ENCODE measurements around the gene ELAPOR1. TPM values are rescaled to one million over a fixed set of nuclear protein-coding genes. Genes with fewer than 3 reads are reported as not detected.

ELAPOR1 gene
- total and polyA plus RNA-seq, 11 donors, result 0.04 to 0.83 (median 0.23) TPM; not detected in 2

DNA sequence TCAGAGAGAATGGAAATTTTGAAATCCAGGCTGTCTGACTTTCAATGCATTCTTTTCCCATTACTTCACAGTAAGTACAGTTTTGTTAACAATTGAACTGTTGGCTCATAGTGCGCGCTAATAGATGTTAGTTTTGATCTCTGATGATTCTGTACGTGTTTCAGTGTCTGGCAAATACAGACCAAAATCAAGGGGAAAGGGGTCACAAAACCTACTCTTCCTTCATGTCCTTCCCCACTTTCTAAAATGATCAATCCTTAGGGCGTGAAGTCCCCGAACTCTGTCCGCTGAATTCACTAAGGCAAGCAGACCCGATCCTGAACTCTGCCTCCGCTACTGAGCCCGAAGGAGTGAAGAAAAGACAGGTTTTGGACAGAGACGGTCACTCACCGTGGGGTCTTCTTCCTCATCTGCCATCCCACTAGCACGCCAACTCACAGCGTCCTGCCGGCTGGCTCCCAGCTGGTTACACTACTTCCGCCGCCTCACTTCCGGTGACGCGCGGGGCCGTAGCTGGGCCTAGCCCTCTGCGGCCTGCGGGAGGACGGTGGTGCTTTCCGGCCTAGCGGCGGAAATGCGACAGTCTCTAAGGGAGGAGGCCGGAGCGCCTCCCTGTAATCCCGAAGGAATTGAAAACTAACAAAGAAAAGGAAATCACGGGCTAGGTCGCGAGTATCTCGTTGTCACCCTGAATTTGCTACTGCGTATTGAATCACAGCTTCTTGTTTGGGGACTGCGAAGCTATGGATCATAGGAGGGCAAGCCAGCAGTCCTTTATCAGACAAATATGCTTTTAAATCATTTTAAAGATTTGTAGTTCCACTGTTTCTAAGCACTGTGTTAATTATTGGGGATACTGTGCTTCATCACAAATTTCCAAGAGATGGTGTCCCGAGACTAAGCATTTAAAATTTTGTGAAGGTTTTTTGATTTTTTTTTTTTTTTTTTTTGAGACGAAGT is 38.1 kb upstream of the ELAPOR1 start, which contains the start of gene TAF13:
Gene TAF13, minus strand, starts transcription at position 473 of the 960 bp plus-strand sequence. Its CDS starts 56 bp downstream, at position 417.
- TF ChIP-seq, protein P1, sequence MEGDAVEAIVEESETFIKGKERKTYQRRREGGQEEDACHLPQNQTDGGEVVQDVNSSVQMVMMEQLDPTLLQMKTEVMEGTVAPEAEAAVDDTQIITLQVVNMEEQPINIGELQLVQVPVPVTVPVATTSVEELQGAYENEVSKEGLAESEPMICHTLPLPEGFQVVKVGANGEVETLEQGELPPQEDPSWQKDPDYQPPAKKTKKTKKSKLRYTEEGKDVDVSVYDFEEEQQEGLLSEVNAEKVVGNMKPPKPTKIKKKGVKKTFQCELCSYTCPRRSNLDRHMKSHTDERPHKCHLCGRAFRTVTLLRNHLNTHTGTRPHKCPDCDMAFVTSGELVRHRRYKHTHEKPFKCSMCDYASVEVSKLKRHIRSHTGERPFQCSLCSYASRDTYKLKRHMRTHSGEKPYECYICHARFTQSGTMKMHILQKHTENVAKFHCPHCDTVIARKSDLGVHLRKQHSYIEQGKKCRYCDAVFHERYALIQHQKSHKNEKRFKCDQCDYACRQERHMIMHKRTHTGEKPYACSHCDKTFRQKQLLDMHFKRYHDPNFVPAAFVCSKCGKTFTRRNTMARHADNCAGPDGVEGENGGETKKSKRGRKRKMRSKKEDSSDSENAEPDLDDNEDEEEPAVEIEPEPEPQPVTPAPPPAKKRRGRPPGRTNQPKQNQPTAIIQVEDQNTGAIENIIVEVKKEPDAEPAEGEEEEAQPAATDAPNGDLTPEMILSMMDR (IDR thresholded peaks at IDR 0.05), result peak in 6 of 12 donors; percentile 14 to 43 (median 35)
- TF ChIP-seq POLR2A (IDR thresholded peaks at IDR 0.05), result peak; percentile 77 to 83
- Histone ChIP-seq H3K4me3 (peak within 1 kb of the TSS; percentile 40 to 84 (median 70)), H3K4me1 (peaks cover 3 to 27% (median 20%) of the 10 kb centered on the region in 12 donors), H3K36me3 (peaks cover 0 to 21% (median 15%) of the 10 kb centered on the region in 9 donors), H3K27me3 (no peaks in the 10 kb centered on the region), H3K9me3 (no peaks in the 10 kb centered on the region), H3K27ac (peak within 1 kb of the TSS; percentile 82 to 97 (median 92))
- ATAC-seq (peak; percentile 99 to 100 (median 100)), DNase-seq (peak; percentile 97 to 98 (median 97))
- WGBS, 4 donors, result 4 to 7% (median 5%) methylated on average over 25 to 39 of the region's 39 CpGs
- intact Hi-C loops (cut with DNase I), result loop anchor here in 4 of 10 donors (1.0 to 5.0 kb wide), 3 partner anchors 24 to 34 kb away; partner anchors contain the start of gene WDR47 (in 3 of the 4)

DNA sequence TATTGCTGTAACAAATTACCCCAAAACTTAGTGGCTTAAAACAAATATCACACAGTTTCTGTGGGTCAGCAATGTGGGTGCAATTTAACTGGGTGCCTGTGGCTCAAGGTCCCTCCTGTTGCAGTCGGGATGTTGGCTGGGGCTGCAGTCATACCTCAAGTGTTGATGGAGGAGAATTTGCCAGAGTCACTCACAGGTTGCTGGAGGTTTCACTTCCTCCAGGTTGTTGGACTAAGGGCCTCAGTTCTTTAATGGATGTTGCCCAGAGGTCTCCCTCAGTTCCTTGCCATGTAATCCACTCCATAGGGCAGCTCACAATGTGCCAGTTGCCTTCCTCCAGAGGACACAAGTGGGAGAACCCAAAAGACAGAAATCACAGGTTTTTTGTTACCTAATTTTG is 35.6 kb upstream of the ELAPOR1 start:
- H3K9me3 ChIP-seq, result no peaks in the 10 kb centered on the region
- H3K27ac ChIP-seq, result peak overlapping the region in 2 of 12 donors; percentile 29 to 83
- TF ChIP-seq, protein P1 (IDR thresholded peaks at IDR 0.05), result no peak
- TF ChIP-seq POLR2A (IDR thresholded peaks at IDR 0.05), result no peak
- DNase-seq (no peak), ATAC-seq (no peak)
- H3K27me3 ChIP-seq, result no peaks in the 10 kb centered on the region
- peaks cover 0 to 4% (median 0%) of the 10 kb centered on the region in 9 donors for H3K36me3 ChIP-seq
- intact Hi-C loops (cut with DNase I), result loop anchor here in 1 of 10 donors (5.0 kb wide), 1 partner anchor 36 kb away; the partner anchor contains the start of gene WDR47
- no peak overlapping the region for H3K4me3 ChIP-seq
- peaks cover 3 to 29% (median 21%) of the 10 kb centered on the region in 12 donors for H3K4me1 ChIP-seq
- 75 to 93% (median 87%) methylated on average over 1 of the region's 1 CpG for WGBS, 4 donors

DNA sequence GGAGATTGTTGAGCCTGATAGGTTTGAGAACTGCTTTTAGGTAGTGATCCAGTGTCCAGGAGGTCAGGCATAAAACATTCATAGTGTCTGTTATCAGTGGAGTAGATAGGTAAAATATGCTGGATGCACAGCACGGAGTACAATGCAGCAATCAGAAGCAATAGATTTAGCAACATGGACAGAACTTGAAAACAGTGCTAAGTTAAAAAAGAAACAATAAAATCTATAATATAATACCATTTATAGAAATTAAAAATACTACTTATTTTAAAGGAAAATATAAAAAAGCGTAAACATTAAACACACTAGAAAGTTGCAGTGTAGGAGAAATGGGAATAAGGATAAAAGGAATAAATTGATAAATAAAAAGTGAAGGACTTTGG is 34.7 kb upstream of the ELAPOR1 start:
- intact Hi-C loops (cut with DNase I), result loop anchor here in 1 of 10 donors (5.0 kb wide), 1 partner anchor 37 kb away; the partner anchor contains the start of gene WDR47

More for the DNA sequence above, 34.7 kb upstream of the ELAPOR1 start:
- H3K27ac ChIP-seq, result peak overlapping the region; percentile 5 to 95 (median 82)
- DNase-seq (no peak), ATAC-seq (no peak)
- H3K27me3 ChIP-seq, result no peaks in the 10 kb centered on the region
- H3K36me3 ChIP-seq, result no peaks in the 10 kb centered on the region
- H3K9me3 ChIP-seq, result no peaks in the 10 kb centered on the region
- H3K4me3 ChIP-seq, result peak overlapping the region in 6 of 12 donors; percentile 0 to 27 (median 9)
- TF ChIP-seq POLR2A (IDR thresholded peaks at IDR 0.05), result no peak
- TF ChIP-seq, protein P1 (IDR thresholded peaks at IDR 0.05), result no peak
- H3K4me1 ChIP-seq, result peaks cover 3 to 29% (median 21%) of the 10 kb centered on the region in 12 donors
- WGBS, 4 donors, result 91 to 98% (median 94%) methylated on average over 2 of the region's 2 CpGs
